Measurements from ENCODE around the gene DMPK.

The DMPK gene

GRCh38 chr19:45782162-45782691 is at the start of gene DMPK:
DMPK (minus strand) TSS chr19:45782490; CDS start chr19:45782352, 138 bp downstream.
- peaks cover 2% of the 10 kb centered on the region for H3K4me1 ChIP-seq (ENCODE audit: insufficient read depth, low read length)
- H3K4me3 ChIP-seq (ENCODE audit: low read length): no peak within 1 kb of the TSS
- H3K9me3 ChIP-seq (ENCODE audit: low read length): no peaks in the 10 kb centered on the region
- peaks cover 47% of the 10 kb centered on the region for H3K36me3 ChIP-seq (ENCODE audit: insufficient read depth, low read length)
- no peaks in the 10 kb centered on the region for H3K27me3 ChIP-seq (ENCODE audit: insufficient read depth, low read length)
- no peak within 1 kb of the TSS for H2AFZ ChIP-seq (ENCODE audit: low read depth, low read length)

- H3K36me3 ChIP-seq (ENCODE audit: insufficient read depth, low read length): peaks cover 68% of the 10 kb centered on the region
- no peak overlapping the region for H2AFZ ChIP-seq (ENCODE audit: low read depth, low read length)
Measured at GRCh38 chr19:45828945-45829344, 46.7 kb upstream of the DMPK start.

GRCh38 chr19:45828523-45828922 is 46.2 kb upstream of the DMPK start:
- Histone ChIP-seq H3K27me3 (ENCODE audit: insufficient read depth, low read length) (no peaks in the 10 kb centered on the region), H3K4me1 (ENCODE audit: insufficient read depth, low read length) (no peaks in the 10 kb centered on the region), H3K36me3 (ENCODE audit: insufficient read depth, low read length) (peaks cover 70% of the 10 kb centered on the region), H2AFZ (ENCODE audit: low read depth, low read length) (no peak overlapping the region), H3K9me3 (ENCODE audit: low read length) (no peaks in the 10 kb centered on the region), H3K4me3 (ENCODE audit: low read length) (no peak overlapping the region)

More at GRCh38 chr19:45828945-45829344, 46.7 kb upstream of the DMPK start:
- Histone ChIP-seq H3K27me3 (ENCODE audit: insufficient read depth, low read length) (no peaks in the 10 kb centered on the region), H3K4me1 (ENCODE audit: insufficient read depth, low read length) (no peaks in the 10 kb centered on the region), H3K4me3 (ENCODE audit: low read length) (no peak overlapping the region), H3K9me3 (ENCODE audit: low read length) (no peaks in the 10 kb centered on the region)

- Histone ChIP-seq H3K36me3 (ENCODE audit: insufficient read depth, low read length) (peaks cover 78% of the 10 kb centered on the region), H3K4me1 (ENCODE audit: insufficient read depth, low read length) (no peaks in the 10 kb centered on the region), H3K4me3 (ENCODE audit: low read length) (no peak overlapping the region), H3K9me3 (ENCODE audit: low read length) (no peaks in the 10 kb centered on the region), H2AFZ (ENCODE audit: low read depth, low read length) (no peak overlapping the region), H3K27me3 (ENCODE audit: insufficient read depth, low read length) (no peaks in the 10 kb centered on the region)
Measured at GRCh38 chr19:45827459-45828093, 45.3 kb upstream of the DMPK start.

- no peaks in the 10 kb centered on the region for H3K27me3 ChIP-seq (ENCODE audit: insufficient read depth, low read length)
- no peaks in the 10 kb centered on the region for H3K4me1 ChIP-seq (ENCODE audit: insufficient read depth, low read length)
- no peak overlapping the region for H2AFZ ChIP-seq (ENCODE audit: low read depth, low read length)
- peaks cover 75% of the 10 kb centered on the region for H3K36me3 ChIP-seq (ENCODE audit: insufficient read depth, low read length)
- no peaks in the 10 kb centered on the region for H3K9me3 ChIP-seq (ENCODE audit: low read length)
- H3K4me3 ChIP-seq (ENCODE audit: low read length): no peak overlapping the region
Measured at GRCh38 chr19:45826934-45827333, 44.6 kb upstream of the DMPK start.

- Histone ChIP-seq H3K4me1 (ENCODE audit: insufficient read depth, low read length) (no peaks in the 10 kb centered on the region), H3K36me3 (ENCODE audit: insufficient read depth, low read length) (peaks cover 74% of the 10 kb centered on the region), H2AFZ (ENCODE audit: low read depth, low read length) (no peak overlapping the region), H3K4me3 (ENCODE audit: low read length) (no peak overlapping the region), H3K27me3 (ENCODE audit: insufficient read depth, low read length) (no peaks in the 10 kb centered on the region), H3K9me3 (ENCODE audit: low read length) (no peaks in the 10 kb centered on the region)
Measured at GRCh38 chr19:45825917-45826893, 43.9 kb upstream of the DMPK start.

GRCh38 chr19:45825263-45825605 is 42.9 kb upstream of the DMPK start:
- Histone ChIP-seq H2AFZ (ENCODE audit: low read depth, low read length) (no peak overlapping the region), H3K4me3 (ENCODE audit: low read length) (no peak overlapping the region), H3K36me3 (ENCODE audit: insufficient read depth, low read length) (peaks cover 79% of the 10 kb centered on the region), H3K9me3 (ENCODE audit: low read length) (no peaks in the 10 kb centered on the region), H3K27me3 (ENCODE audit: insufficient read depth, low read length) (no peaks in the 10 kb centered on the region), H3K4me1 (ENCODE audit: insufficient read depth, low read length) (no peaks in the 10 kb centered on the region)

GRCh38 chr19:45824531-45825262 is 42.4 kb upstream of the DMPK start:
- H2AFZ ChIP-seq (ENCODE audit: low read depth, low read length): no peak overlapping the region
- H3K9me3 ChIP-seq (ENCODE audit: low read length): no peaks in the 10 kb centered on the region
- H3K4me3 ChIP-seq (ENCODE audit: low read length): no peak overlapping the region
- H3K36me3 ChIP-seq (ENCODE audit: insufficient read depth, low read length): peaks cover 78% of the 10 kb centered on the region
- no peaks in the 10 kb centered on the region for H3K4me1 ChIP-seq (ENCODE audit: insufficient read depth, low read length)
- H3K27me3 ChIP-seq (ENCODE audit: insufficient read depth, low read length): no peaks in the 10 kb centered on the region

GRCh38 chr19:45824041-45824471 is 41.8 kb upstream of the DMPK start:
- Histone ChIP-seq H3K9me3 (ENCODE audit: low read length) (no peaks in the 10 kb centered on the region), H3K27me3 (ENCODE audit: insufficient read depth, low read length) (no peaks in the 10 kb centered on the region), H2AFZ (ENCODE audit: low read depth, low read length) (no peak overlapping the region), H3K36me3 (ENCODE audit: insufficient read depth, low read length) (peaks cover 77% of the 10 kb centered on the region), H3K4me1 (ENCODE audit: insufficient read depth, low read length) (no peaks in the 10 kb centered on the region), H3K4me3 (ENCODE audit: low read length) (no peak overlapping the region)

GRCh38 chr19:45823182-45823581 is 40.9 kb upstream of the DMPK start:
- Histone ChIP-seq H3K4me3 (ENCODE audit: low read length) (no peak overlapping the region), H3K9me3 (ENCODE audit: low read length) (no peaks in the 10 kb centered on the region), H3K36me3 (ENCODE audit: insufficient read depth, low read length) (peaks cover 69% of the 10 kb centered on the region), H2AFZ (ENCODE audit: low read depth, low read length) (no peak overlapping the region), H3K4me1 (ENCODE audit: insufficient read depth, low read length) (peaks cover under 1% of the 10 kb centered on the region), H3K27me3 (ENCODE audit: insufficient read depth, low read length) (no peaks in the 10 kb centered on the region)

GRCh38 chr19:45822716-45823115 is 40.4 kb upstream of the DMPK start:
- Histone ChIP-seq H3K4me3 (ENCODE audit: low read length) (no peak overlapping the region), H3K9me3 (ENCODE audit: low read length) (no peaks in the 10 kb centered on the region), H3K27me3 (ENCODE audit: insufficient read depth, low read length) (no peaks in the 10 kb centered on the region), H3K4me1 (ENCODE audit: insufficient read depth, low read length) (peaks cover 6% of the 10 kb centered on the region), H2AFZ (ENCODE audit: low read depth, low read length) (no peak overlapping the region), H3K36me3 (ENCODE audit: insufficient read depth, low read length) (peaks cover 68% of the 10 kb centered on the region)

GRCh38 chr19:45821570-45821969 is 39.3 kb upstream of the DMPK start:
- Histone ChIP-seq H3K4me3 (ENCODE audit: low read length) (no peak overlapping the region), H3K36me3 (ENCODE audit: insufficient read depth, low read length) (peaks cover 65% of the 10 kb centered on the region), H3K27me3 (ENCODE audit: insufficient read depth, low read length) (no peaks in the 10 kb centered on the region), H3K9me3 (ENCODE audit: low read length) (no peaks in the 10 kb centered on the region), H3K4me1 (ENCODE audit: insufficient read depth, low read length) (peaks cover 10% of the 10 kb centered on the region), H2AFZ (ENCODE audit: low read depth, low read length) (no peak overlapping the region)

- no peak overlapping the region for H2AFZ ChIP-seq (ENCODE audit: low read depth, low read length)
- H3K4me3 ChIP-seq (ENCODE audit: low read length): no peak overlapping the region
- peaks cover 14% of the 10 kb centered on the region for H3K4me1 ChIP-seq (ENCODE audit: insufficient read depth, low read length)
- no peaks in the 10 kb centered on the region for H3K27me3 ChIP-seq (ENCODE audit: insufficient read depth, low read length)
- H3K9me3 ChIP-seq (ENCODE audit: low read length): no peaks in the 10 kb centered on the region
- peaks cover 61% of the 10 kb centered on the region for H3K36me3 ChIP-seq (ENCODE audit: insufficient read depth, low read length)
Measured at GRCh38 chr19:45821103-45821521, 38.8 kb upstream of the DMPK start.
